CD4-positive, alpha-beta T cell treated with Interleukin-17A for 1 hour (primary cell): Measurements from ENCODE around the gene CD226.
"Not testable (repeated sequence)": the region's sequence is repeated elsewhere in the genome, so short reads cannot be mapped to it uniquely, and the experiment has no call there.

Source experiments
- DNase-seq: peaks from one replicate; pipeline ENCODE4 v3.0.0-alpha.2; 2020

Gene CD226

DNA sequence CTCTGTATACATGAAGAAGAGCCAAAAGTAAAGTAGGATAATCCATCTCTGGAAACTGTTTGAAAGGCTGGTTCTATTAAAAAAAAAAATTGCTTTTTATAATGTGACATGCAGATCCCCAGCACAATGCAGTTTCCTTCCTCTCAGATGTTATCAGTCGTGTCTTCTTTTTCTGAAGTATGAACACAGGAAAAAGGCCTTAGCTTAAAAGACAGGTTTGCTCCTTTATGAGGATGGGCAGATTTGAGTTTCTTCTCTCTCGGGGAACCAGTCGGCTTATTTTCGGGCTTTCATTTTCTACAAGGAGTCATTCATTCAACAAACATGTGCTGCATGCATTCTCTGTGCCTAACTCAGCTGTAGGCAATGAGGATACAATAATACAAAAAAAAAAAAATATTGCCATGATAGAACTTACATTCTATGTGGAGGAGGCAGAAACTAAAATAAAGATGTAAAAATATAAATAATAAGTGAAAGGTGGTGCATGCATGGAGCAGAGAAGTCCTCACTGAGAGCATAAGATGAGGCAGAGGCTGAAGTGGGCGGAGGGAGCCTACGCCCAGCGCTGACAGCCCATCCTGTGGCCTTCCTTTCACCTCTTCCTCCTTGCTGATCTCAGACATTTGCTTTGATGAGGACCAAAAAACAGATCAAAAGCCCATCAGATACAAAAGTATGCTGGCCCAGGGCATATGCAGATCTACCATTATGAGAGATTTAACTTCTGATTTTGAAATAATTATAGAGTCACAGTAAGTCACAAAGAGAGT lies at the start of gene CD226:
Gene CD226 (minus strand): TSS at position 513 of the 773 bp plus-strand sequence. CDS start 467 bp downstream, at position 46.
- DNase-seq, result peak; percentile 65

DNA sequence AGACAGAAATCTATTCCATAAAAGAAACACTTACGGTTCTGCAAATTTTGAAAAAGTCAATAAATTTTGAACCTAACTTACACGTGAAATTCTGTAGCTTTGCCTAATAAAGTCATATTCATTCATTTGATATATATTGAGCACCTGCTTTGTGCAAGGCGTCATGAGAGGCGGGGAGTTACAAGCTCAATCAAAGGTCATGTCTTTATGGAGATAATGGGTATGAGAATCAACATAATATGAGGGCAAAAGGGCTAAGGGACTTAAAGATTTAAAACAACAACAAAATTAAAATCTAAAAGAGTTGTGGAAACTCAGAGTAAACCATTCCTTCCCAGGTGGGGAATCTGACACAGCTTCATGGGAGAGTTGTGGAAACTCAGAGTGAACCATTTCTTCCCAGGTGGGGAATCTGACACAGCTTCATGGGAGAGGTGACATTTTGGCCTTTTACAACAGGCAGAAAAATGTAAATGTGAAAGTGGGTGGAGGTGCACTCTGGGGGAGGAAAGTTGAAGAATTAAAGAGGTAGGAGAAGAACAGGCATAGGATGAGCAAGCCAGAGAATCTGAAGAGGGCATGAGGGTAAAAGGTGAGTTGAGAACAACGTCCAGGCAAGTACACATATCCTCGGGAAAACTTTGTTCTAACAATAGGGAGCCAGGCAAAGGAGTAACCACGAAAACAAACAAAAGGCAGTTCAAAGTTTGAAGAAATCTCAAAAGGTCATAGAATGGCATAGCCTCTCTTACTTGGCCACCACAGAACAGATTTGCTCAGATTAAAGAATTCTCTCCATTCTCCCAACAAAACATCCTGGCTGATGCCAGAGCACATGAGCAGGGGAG lies 49.5 kb upstream of the CD226 start:
- no peak for DNase-seq

DNA sequence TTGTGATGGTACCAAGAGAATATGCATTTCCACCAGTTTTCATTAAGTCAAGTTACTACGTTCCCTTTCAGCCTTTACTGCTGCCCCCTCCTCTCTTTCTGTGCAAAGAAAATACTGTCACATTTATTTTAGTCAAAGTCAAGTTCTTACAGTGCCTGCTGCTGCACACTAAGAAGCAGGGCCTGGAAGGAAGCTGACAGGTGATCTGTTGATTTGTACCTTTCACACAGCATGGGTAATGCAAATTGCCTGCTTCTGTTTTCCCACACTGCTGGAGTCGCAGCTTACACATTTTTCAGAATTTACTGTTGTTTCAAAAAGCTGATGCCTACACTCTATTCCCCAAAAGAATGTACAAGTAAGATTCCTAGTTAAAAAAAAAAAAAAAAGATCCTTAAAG lies 48.7 kb upstream of the CD226 start:
- DNase-seq, result no peak

DNA sequence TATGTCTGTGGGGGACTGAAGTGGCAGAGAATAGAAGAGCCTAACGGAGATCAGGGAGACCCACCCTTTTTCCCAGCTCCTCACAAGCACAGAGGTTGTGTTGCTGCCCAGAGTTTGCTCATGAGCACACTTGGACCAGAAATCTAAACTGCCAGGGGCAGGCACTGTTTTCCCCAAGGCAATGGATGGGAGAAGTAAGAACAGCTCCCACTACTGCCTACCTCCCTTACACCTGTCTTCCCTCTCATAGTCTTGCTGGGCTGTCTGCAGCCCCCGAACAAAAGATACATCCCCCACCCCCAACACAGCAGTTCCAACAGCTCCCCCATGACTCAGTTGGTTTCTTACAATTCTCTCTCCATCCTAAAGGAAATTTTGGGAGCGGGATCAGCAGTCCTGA lies 48.1 kb upstream of the CD226 start:
- no peak for DNase-seq

DNA sequence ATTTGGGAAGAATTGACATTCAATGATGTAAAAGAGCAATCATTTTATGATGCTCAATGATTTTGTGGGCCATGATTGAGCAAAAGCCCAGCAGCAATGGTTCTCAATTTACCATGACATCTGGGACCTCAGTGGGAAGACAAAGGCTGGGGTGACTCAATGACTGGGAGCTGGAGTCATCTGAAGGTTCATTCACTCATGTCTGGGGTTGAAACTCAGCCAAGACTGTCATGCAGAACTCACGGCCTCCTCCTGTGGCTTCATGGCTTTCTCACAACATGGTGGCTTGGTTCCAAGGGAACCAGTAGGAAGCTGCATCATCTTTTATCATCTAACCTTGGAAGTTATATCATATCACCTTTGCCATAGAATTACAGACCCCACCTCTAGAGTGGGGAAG lies 45.1 kb upstream of the CD226 start:
- DNase-seq, result no peak

DNA sequence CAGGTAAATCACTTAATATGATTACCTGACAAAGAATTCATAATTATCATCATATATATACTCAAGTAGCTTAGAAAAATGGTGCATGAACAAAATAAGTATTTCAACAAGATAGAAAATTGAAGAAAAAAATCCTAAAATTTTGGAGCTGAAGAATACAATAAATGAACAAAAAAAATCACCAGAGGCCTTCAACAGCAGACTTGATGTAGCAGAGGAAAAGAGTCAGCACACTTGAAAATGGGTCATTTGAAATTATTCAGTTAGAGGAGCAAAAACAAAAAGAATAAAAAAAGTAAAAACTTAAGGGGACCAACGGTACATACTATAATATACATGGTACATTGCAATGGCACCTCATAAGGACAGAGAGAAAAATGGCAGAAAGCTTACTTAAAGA lies 40.2 kb upstream of the CD226 start:
- no peak for DNase-seq

DNA sequence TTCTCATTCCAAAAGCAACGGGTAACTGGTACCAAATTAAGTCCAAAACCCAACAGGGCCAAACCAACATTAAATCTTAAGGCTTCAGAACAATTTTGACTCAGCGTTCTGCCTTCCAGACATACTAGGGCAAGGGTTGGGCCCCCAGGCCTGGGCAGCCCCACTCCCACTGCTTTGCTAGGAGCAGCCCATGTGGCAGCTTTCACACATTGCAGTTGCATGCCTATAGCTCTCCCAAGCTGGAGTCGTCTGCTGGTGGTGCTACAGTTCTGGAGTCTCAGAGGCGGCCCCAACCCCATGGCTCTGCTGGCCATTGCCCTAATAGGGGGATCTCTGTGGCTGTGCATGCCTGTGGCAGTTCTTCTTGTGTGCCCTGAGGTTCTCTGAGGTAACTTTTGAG lies 37.6 kb upstream of the CD226 start:
- no peak for DNase-seq

DNA sequence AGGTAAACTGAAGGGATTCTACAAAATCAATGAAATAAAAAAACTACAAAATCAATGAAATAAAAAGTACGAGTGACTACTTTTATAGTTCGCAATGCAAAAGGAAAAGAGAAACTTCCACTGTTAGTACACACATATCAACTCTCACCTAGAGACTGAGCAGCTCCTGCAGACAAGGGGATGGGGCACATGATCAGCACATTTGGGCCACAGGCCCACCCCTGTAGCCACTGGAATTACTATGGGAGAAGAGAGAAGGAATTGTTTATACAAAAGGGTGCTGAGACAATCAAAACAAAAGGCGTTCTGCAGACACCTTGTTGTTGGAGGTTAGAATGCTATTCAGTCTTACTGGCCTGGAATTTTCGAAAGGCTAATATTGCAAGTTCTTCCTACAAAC lies 34.7 kb upstream of the CD226 start:
- no peak for DNase-seq

DNA sequence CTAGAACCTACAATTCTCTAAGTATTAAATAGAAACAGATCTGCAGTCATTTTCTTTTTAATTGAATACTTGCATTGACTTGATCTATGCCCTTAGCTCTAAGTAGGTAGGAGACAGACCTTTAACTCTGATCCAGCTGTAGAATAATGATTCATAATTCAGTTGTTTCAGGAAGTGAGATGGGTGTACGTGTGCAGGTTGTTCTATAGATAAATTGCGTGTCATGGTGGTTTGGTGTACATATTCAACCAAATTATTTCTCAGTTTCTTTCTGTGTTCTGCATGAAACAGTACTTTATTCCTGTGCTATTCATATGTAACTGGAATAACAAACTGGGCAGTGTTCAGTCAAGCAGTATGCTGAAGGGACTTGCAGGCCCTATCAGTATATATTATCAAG lies 34.3 kb upstream of the CD226 start:
- no peak for DNase-seq

DNA sequence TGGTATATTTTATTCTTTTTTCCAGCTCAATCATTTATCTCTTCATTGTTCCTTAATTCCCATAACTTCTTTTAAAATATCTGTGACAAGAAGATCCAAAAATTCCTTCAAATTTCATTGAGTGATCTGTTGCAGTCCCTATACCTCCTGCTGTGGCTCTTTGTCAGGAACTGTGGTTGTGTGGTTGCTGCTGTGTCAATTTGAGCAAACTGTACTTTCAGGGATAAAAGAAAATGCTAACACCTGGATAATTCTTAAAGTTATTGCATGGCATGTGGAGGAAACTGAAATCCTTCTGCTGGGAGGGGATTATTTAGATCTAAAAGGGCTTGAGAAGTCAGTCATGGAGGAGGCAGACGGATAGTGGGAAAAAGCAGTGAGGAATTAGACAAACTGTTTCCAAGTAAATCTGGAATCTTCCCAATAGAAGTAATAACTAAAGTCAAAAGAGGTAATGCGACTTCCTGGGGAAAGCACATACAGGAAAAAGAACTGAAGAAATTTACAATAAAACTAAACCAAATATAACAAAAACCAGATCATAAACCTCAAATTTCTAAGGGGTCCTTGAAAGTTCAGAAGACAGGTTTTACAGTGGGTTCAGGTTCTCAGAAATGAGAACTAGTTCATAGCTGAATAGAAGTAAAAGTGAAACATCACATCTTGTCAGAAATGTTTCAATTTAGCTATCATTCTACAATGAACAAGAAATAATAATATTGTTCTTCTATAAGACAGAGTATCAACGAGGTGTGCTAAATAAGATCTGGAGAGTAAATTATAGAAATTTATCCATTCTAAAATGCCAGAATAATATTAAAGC lies 33.5 kb upstream of the CD226 start:
- no peak for DNase-seq

DNA sequence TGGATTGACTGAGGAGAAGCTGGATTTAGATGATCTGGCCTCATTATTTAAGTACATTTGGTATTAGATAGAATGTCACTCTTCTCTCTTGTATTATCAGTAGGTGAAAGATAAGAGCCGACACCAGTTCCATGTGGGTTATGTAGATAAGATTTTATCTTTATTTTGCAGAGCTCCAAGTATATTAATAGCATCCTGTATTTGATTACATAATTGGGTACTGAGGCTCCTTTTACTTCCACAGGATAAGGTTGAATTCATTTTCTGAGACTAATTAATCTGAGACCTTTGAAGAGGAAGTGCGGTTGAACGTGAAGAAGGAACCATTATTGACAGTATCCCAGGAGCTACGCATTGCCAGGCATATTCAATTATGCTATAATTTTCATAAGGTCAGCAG lies 32.8 kb upstream of the CD226 start:
- DNase-seq, result no peak

DNA sequence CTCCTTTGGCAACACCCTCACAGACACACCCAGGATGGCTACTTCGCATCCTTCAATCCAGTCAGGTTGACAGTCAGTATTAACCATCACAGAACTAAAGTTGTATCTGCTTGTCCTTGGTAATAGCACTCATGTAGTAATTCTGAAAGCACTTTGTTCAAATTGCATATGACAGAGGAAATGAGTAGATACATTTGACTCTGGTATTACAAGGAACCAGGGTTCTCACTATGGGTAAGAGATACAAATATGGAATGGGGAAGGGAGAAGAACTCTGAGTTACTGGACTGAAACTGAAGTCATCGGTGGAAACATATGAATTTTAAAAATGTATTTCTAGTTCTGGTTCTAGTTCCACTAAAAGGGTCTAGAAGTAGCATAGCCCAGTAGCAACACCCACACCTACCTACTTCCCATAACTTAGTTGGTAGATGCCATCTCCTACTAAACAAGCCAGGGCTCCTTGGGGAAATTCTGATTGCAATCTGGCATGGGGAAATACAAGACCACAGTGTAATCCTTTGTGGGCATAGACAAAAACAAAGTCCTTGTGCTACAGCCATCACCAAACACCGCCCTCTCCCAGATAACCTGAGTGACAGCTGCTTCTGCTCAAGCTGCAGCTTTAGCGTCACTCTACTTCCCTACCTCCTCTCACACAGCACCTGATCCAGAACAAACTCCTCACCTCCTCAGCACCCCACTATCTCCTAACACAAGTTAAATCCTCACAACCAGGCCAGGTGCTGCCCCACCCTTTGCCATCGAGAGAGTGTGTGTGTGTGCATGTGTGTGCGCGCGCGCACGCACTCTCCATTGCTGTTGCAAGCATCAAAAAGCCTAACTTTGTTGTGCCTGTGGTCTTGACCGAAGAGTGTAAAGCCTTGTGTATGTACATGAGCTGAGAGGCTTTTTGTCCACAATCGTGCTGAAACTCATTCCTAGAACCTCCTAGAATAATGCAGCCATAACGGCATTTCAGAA lies 31.4 kb upstream of the CD226 start:
- no peak for DNase-seq

DNA sequence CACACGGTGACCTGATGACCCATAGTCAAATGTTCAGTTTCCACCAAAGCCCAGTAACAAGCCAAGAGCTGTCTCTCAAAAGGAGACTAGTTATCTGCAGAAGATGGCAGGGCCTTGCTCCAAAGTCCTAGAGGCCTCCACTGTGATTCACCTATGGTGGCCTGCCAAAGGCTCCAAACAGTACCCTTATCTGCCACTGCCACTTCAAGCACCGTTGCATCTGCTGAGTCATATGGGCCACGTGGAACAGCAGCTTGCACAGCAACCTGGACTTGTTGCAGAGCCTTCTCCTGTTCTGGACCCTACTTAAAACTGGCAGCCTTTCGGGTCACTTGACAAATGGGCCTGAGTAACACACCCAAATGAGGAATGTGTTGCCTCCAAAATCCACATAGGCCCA lies 27.6 kb upstream of the CD226 start:
- not testable (repeated sequence) for DNase-seq

DNA sequence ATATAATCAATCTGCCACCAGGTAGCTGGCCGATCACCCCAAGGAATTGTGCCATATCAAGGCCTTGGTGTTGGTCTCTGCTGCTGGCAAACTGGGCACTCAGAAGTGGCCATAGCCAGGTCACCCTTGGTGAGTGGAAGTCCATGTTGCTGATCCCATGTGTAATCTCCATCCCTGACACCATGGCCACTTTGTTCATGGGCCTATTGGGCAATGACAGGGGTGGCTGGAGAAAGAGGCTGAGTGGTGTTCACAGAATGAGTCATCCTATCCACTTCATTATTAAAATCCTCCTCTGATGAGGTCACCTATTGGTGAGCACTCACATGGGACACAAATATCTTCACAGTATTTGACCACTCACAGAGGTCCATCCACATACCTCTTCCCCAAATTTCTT lies 26.7 kb upstream of the CD226 start:
- DNase-seq, result no peak

DNA sequence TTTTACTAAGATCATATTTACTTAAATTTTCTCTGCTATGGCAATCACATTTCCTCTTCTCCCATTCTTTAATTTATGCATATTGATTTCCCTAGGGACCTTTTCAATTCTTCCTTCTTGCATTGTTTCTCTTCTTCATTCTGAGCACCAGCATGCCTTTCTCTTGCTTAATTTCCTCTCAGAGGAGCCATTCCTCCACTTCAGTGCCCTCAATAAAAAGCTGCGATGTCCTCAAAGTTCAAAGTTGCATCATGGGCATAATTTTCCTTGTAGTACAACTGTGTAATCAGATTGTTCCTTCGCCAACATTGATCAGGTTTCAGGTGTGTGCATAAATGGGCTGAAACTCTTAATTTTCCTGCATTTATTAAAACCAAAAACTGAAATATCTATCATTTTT lies 21.8 kb upstream of the CD226 start:
- no peak for DNase-seq

DNA sequence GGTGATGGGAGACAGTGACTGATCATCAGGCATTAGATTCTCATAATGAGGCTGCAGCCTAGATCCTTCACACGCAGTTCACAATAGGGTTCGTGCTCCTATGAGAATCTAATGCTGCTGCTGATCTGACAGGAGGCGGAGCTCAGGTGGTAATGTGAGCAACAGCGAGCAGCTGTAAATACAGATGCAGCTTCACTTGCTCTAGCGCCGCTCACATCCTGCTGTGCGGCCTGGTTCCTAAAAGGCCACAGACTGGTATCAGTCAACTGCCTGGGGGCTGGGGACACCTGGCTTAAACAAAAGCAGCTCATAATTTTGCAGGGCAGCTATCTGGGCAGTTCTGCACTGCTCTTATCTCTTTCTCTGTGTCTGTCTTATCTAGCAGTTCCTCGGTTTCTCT lies 20.4 kb upstream of the CD226 start:
- peak; percentile 38 for DNase-seq

DNA sequence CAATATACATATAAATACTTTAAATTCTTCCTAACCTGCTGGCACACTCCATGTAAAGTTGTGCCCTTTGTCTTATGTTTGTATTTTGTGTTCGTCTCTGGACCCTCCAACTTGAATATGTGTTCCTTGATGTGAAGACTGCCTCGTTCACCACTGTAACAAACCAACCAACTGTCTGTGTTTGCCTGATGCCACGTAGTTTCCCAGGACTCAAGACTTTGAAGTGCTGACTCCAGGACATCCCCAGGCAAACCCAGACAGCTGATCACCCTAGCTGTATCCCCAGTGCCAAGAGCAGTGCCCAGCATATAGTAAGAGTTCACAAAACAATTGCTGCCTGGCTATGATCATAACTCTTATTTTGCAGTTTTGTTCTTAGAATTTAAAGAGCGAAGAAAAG lies 15.5 kb upstream of the CD226 start:
- DNase-seq, result no peak

DNA sequence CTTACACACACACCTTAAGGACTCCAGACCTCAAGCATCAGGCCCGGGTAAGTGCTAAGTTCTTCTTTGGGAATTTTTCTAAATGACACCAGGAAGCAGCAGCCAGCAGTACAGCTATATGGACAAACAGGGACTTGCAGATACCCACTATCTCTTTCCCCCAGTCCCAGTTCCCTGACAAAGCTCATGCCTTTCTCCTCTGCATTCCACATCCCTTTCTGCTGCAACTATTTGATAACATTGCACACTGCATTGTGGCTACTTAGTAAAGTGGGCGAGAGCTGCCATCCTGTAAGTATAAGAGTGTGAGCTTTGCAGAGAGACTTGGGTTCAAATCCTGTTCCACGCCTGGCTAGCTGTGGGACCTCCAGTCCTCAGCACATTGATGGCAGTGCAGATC lies 14.0 kb upstream of the CD226 start:
- DNase-seq, result no peak

DNA sequence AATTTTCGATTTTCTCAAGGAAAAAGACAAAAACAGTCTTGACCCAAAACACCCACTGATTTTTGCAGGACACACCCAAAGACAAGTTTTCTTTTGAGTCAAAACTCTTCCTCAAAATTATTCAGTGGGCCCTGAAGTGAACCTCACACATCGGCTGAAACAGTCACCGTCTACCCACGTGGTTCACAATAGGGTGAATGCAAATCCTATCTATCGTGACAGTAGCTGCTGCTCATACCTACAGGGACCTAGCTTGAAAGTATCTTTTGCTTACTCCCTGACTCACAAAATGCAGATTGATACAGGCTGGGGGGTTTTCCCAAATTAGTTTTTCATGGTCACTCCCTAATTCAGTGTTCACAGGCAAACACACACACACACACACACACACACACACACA lies 10.7 kb upstream of the CD226 start:
- peak; percentile 52 for DNase-seq

DNA sequence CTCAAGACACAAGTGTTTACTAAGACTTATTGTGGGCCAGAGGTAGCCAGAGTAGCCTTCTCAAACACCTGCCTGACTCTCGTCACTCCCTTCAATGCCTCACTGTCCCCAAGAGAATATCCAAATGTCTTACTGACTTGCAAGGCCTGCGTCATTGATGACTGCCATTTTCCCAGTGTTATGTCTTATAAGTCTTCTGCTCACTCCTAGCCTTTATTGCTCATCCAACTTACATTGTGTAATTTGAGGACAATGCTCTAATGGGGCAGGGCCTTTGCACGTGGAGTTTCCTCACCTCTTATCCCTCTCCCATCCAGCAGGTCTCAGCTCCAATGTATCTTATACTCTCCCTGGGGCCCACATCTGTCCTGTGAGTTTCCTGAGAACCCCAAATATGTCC lies 10.1 kb upstream of the CD226 start:
- no peak for DNase-seq

DNA sequence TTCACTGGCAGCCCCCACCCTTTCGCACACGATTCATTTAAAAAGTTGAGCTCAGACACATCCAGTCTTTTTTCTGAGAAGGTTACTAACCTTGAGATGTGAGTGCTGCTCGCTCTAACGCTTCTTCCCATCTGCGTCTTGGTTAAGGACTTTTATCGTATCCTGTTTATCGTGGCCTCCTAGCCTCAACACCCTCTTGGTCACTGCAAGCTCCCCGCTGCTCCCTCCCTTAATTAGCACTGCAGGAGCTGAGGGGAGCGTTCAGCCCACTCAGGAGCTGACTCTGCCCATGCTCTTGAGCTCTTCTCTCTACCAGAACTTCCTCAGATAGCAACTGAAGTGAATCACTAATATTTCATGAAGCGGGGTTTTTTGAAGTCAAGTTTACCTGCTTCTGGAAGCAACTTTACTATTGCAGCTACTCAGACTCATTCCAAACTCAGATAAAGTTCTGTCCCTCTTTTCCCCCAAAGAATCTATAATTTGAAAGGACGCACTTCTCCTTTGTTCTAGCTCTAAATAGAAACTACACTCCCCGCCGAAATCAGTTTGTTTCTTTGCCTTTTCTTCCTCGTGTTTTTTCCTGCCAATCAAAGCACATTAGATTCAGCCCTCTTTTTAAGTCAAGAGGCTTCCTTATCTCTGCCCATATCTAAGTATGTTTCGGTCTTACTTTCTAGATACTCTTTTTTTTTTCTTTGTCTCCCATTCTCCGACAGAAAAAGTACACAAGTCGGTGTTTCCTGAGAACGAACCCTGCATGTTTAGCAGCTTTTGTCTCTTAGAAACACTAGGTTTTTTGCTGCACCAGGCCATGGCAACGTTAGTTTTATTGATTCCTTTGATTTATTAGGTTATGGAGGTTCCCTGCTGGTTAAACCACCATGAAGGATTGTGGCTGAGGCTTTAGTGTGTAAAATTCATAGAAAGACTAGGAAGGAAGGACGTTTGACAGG lies 9.3 kb upstream of the CD226 start:
- DNase-seq, result peak; percentile 35
